Measurements from ENCODE around the gene SHB.

The SHB gene

GRCh38 chr9:37942621-37943344, 126.2 kb downstream of the SHB start:
- Mint-ChIP-seq H3K9me3 (no peaks in the 10 kb centered on the region), H3K36me3 (ENCODE audit: low read depth) (no peaks in the 10 kb centered on the region), H3K4me3 (no peak overlapping the region), H3K27ac (no peak overlapping the region), H3K27me3 (no peaks in the 10 kb centered on the region), H3K4me1 (ENCODE audit: low read depth) (no peaks in the 10 kb centered on the region)

GRCh38 chr9:37941253-37941652, 127.8 kb downstream of the SHB start:
- H3K27ac Mint-ChIP-seq = no peak overlapping the region
- no peaks in the 10 kb centered on the region for H3K9me3 Mint-ChIP-seq
- no peak overlapping the region for H3K4me3 Mint-ChIP-seq
- no peaks in the 10 kb centered on the region for H3K27me3 Mint-ChIP-seq
- H3K36me3 Mint-ChIP-seq (ENCODE audit: low read depth) = no peaks in the 10 kb centered on the region
- H3K4me1 Mint-ChIP-seq (ENCODE audit: low read depth) = no peaks in the 10 kb centered on the region

- no peaks in the 10 kb centered on the region for H3K9me3 Mint-ChIP-seq
- no peaks in the 10 kb centered on the region for H3K27me3 Mint-ChIP-seq
- no peaks in the 10 kb centered on the region for H3K36me3 Mint-ChIP-seq (ENCODE audit: low read depth)
- H3K27ac Mint-ChIP-seq = no peak overlapping the region
- no peaks in the 10 kb centered on the region for H3K4me1 Mint-ChIP-seq (ENCODE audit: low read depth)
- no peak overlapping the region for H3K4me3 Mint-ChIP-seq
These were observed 129.4 kb downstream of the SHB start for GRCh38 chr9:37939575-37940095.

GRCh38 chr9:37938121-37938891, 130.7 kb downstream of the SHB start:
- Mint-ChIP-seq H3K4me1 (ENCODE audit: low read depth) (no peaks in the 10 kb centered on the region), H3K4me3 (no peak overlapping the region), H3K9me3 (no peaks in the 10 kb centered on the region), H3K27me3 (no peaks in the 10 kb centered on the region), H3K36me3 (ENCODE audit: low read depth) (no peaks in the 10 kb centered on the region), H3K27ac (no peak overlapping the region)

GRCh38 chr9:37937366-37937765, 131.7 kb downstream of the SHB start:
- Mint-ChIP-seq H3K27ac (no peak overlapping the region), H3K27me3 (no peaks in the 10 kb centered on the region)

GRCh38 chr9:37936965-37937364, 132.1 kb downstream of the SHB start:
- H3K27me3 Mint-ChIP-seq = no peaks in the 10 kb centered on the region
- H3K27ac Mint-ChIP-seq = no peak overlapping the region
- H3K4me1 Mint-ChIP-seq (ENCODE audit: low read depth) = no peaks in the 10 kb centered on the region
- H3K36me3 Mint-ChIP-seq (ENCODE audit: low read depth) = no peaks in the 10 kb centered on the region
- H3K4me3 Mint-ChIP-seq = no peak overlapping the region
- no peaks in the 10 kb centered on the region for H3K9me3 Mint-ChIP-seq

More at GRCh38 chr9:37937366-37937765, 131.7 kb downstream of the SHB start:
- Mint-ChIP-seq H3K9me3 (no peaks in the 10 kb centered on the region), H3K36me3 (ENCODE audit: low read depth) (no peaks in the 10 kb centered on the region), H3K4me1 (ENCODE audit: low read depth) (no peaks in the 10 kb centered on the region), H3K4me3 (no peak overlapping the region)

- Mint-ChIP-seq H3K4me3 (no peak overlapping the region), H3K9me3 (no peaks in the 10 kb centered on the region), H3K4me1 (ENCODE audit: low read depth) (no peaks in the 10 kb centered on the region), H3K27me3 (no peaks in the 10 kb centered on the region), H3K36me3 (ENCODE audit: low read depth) (no peaks in the 10 kb centered on the region), H3K27ac (no peak overlapping the region)
These were observed 132.7 kb downstream of the SHB start for GRCh38 chr9:37936376-37936775.

GRCh38 chr9:37935096-37935495, 133.9 kb downstream of the SHB start:
- no peaks in the 10 kb centered on the region for H3K4me1 Mint-ChIP-seq (ENCODE audit: low read depth)
- no peak overlapping the region for H3K27ac Mint-ChIP-seq
- no peaks in the 10 kb centered on the region for H3K27me3 Mint-ChIP-seq
- H3K4me3 Mint-ChIP-seq = no peak overlapping the region
- H3K36me3 Mint-ChIP-seq (ENCODE audit: low read depth) = no peaks in the 10 kb centered on the region
- no peaks in the 10 kb centered on the region for H3K9me3 Mint-ChIP-seq

- Mint-ChIP-seq H3K4me3 (no peak overlapping the region), H3K4me1 (ENCODE audit: low read depth) (no peaks in the 10 kb centered on the region), H3K36me3 (ENCODE audit: low read depth) (no peaks in the 10 kb centered on the region), H3K27me3 (no peaks in the 10 kb centered on the region), H3K9me3 (no peaks in the 10 kb centered on the region), H3K27ac (no peak overlapping the region)
These were observed 137.4 kb downstream of the SHB start for GRCh38 chr9:37931592-37931991.

- Mint-ChIP-seq H3K9me3 (no peaks in the 10 kb centered on the region), H3K4me1 (ENCODE audit: low read depth) (no peaks in the 10 kb centered on the region), H3K36me3 (ENCODE audit: low read depth) (no peaks in the 10 kb centered on the region), H3K27ac (no peak overlapping the region), H3K27me3 (no peaks in the 10 kb centered on the region), H3K4me3 (no peak overlapping the region)
These were observed 139.6 kb downstream of the SHB start for GRCh38 chr9:37929441-37929895.

- no peaks in the 10 kb centered on the region for H3K4me1 Mint-ChIP-seq (ENCODE audit: low read depth)
- no peaks in the 10 kb centered on the region for H3K9me3 Mint-ChIP-seq
- no peaks in the 10 kb centered on the region for H3K36me3 Mint-ChIP-seq (ENCODE audit: low read depth)
- H3K4me3 Mint-ChIP-seq = no peak overlapping the region
- H3K27me3 Mint-ChIP-seq = no peaks in the 10 kb centered on the region
- no peak overlapping the region for H3K27ac Mint-ChIP-seq
These were observed 140.2 kb downstream of the SHB start for GRCh38 chr9:37928552-37929430.

GRCh38 chr9:37927601-37928551, 141.2 kb downstream of the SHB start:
- no peaks in the 10 kb centered on the region for H3K36me3 Mint-ChIP-seq (ENCODE audit: low read depth)

GRCh38 chr9:37927132-37927531, 141.9 kb downstream of the SHB start:
- no peak overlapping the region for H3K4me3 Mint-ChIP-seq
- H3K36me3 Mint-ChIP-seq (ENCODE audit: low read depth) = no peaks in the 10 kb centered on the region
- H3K4me1 Mint-ChIP-seq (ENCODE audit: low read depth) = no peaks in the 10 kb centered on the region
- H3K9me3 Mint-ChIP-seq = no peaks in the 10 kb centered on the region
- H3K27ac Mint-ChIP-seq = no peak overlapping the region
- H3K27me3 Mint-ChIP-seq = no peaks in the 10 kb centered on the region

More at GRCh38 chr9:37927601-37928551, 141.2 kb downstream of the SHB start:
- Mint-ChIP-seq H3K9me3 (no peaks in the 10 kb centered on the region), H3K4me1 (ENCODE audit: low read depth) (no peaks in the 10 kb centered on the region), H3K27me3 (no peaks in the 10 kb centered on the region), H3K27ac (no peak overlapping the region), H3K4me3 (no peak overlapping the region)

- Mint-ChIP-seq H3K27me3 (no peaks in the 10 kb centered on the region), H3K36me3 (ENCODE audit: low read depth) (no peaks in the 10 kb centered on the region), H3K4me1 (ENCODE audit: low read depth) (no peaks in the 10 kb centered on the region), H3K9me3 (no peaks in the 10 kb centered on the region), H3K4me3 (no peak overlapping the region), H3K27ac (no peak overlapping the region)
These were observed 142.3 kb downstream of the SHB start for GRCh38 chr9:37926737-37927118.

All from stimulated activated naive CD8-positive, alpha-beta T cell treated with anti-CD3 and anti-CD28 coated beads, Interleukin-15, Interleukin-2, amounts not matched to agents 100 ng/mL and 50 ng/mL, for 24 hours (primary cell).